GM18502 (cell line): Measurements from ENCODE around the gene TOMM20.
"Not testable (repeated sequence)": the region's sequence is repeated elsewhere in the genome, so short reads cannot be mapped to it uniquely, and the experiment has no call there.

Source experiments
- ATAC-seq: cut with Tn5 transposase; IDR thresholded peaks from one replicate; pipeline ENCODE4 v1.9.1; 2021; ENCODE audit warnings: mild to moderate bottlenecking; ENCODE audit not compliant: unreplicated experiment, poor library complexity

The TOMM20 gene

DNA sequence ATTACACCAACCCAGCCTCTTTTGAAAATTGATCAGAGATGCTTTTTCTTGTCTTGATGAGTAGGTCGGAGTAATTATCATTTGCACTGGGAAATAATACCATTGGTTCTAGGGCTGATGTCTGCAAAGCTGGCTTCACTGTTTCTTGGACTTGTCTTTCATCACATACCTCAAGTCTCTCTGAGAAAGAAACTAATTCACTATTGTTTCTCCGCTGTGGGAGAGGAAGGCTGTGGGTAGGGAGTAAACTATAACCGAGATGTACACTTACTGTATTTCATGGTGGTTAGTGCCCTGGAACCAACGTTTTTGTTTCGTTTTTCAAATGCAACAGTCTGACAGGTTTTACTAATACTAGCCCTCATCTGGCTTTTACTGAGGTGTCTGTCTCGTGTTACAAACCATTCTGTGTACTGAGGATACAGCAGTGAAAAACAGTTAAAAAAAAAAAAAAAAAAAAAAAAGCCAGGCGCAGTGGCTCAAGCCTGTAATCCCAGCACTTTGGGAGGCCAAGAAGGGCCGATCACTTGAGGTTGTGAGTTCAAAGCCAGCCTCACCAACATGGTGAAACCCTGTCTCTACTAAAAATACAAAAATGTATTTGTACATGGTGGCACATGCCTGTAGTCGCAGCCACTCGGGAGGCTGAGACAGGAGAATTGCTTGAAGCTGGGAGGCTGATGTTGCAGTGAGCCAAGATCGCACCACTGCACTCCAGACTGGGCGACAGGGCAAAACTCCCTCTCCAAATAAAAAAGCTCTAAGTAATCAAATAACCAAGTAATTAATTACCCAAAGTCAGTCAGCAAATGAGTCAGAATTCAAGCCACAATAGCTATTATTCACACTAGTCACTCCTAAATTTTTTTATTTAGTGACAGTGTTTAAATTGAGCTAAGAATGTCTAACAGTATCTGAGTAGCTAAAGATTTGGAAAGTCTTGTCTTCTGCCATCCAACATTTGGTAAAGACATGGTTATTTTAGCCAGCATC lies 23.3 kb downstream of the TOMM20 start:
- ATAC-seq, result peak; percentile 81

DNA sequence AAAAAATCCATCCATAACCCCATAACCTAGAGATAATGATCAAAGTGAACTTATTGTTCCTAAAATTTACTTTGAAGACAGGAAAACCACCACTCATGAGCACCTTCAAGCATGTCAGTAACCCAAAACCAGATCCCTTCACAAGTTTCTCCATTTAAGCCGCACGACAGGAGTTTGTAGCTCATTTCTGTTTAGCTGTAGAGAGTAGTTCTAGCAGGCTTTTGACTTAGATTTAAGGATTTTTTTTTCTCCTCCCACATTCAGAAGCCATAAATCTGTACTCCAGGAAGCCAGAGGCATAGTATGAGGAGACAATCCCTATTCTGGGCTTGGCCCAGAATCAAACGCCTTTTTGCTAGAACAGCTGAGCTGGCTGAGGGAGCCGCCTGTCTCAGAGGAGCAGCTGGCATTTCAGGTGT lies 25.6 kb downstream of the TOMM20 start:
- ATAC-seq, result no peak

DNA sequence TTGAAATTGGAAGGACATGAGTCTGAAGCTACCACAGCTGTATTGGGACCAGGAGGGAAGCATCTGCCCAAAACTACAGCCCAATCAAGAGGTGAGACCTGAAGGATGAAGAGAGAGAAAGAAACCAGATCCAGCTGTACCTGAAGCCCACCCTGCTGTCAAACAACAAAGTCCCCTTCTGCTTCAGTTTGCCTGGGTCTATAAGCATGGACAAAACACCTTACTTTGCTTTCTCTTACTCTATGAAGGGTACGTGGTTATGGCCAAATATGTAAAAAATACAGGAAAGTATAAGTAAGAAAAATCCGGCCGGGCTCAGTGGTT lies 26.4 kb downstream of the TOMM20 start:
- no peak for ATAC-seq

DNA sequence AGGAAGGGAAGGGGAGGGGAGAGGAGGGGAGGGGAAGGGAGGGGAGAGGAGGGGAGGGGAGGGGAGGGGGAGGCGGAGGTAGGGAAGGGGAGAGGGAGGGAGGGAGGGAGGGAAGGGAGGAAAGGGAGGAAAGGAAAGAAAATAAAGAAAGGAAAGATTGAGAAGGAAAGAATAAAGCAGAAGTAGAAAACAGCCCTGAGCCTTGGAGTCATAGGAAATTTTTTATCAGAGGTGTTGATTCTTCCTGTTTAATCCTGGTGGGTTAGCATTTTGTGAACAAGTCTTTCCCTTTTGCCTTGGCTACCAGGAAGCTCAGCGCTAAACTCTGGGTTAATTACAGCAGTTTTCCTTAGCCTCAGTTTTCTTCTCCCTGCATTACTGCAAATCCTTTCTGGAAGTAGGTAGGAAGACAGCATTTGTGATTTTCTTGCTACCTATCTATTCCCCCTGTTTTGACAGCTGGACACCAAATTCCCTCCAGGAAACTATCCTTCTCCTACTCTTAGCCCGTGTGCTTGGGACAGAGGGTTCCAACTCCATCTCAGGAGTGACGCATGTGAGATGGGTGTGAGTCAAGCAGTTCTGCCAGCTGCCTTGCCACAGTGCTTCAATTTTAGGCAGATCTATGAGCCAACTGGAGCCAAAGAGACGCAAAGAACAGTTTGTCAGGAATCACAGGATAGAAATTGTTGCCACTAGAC lies 26.9 kb downstream of the TOMM20 start:
- ATAC-seq, result no peak

DNA sequence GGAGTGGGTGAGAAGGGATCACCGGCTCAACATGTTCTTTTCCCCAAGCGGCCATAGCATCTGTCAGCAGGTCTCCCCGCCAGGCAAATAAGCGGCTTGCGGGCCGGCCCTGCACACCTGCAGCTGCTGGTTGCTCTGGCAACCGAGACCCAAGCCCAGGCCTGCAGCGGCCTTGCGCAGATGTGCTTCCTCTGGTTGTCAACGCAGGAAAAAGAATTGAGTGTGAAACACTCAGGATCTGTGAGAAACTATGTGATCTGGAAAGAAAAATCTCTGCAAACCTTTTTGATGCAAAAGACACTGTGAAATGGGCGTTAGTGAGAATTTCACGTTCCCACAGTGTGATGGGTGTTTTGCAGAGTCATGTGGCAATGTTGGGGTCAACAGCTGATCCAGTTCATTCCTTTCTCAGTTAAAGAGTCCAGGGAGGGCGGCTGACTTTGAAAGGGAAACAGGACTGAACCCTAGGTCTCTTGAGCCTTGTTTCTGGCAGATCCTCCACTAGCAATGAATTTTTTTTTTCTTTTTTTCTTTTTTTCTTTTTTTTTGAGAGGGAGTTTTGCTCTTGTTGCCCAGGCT lies 28.4 kb downstream of the TOMM20 start:
- ATAC-seq, result peak; percentile 67

- no peak for ATAC-seq
These were observed 29.6 kb downstream of the TOMM20 start for GRCh38 chr1:235098991-235099390.

- no peak for ATAC-seq
These were observed 30.1 kb downstream of the TOMM20 start for GRCh38 chr1:235098547-235098946.

- ATAC-seq, result not testable (repeated sequence)
These were observed 31.1 kb downstream of the TOMM20 start for GRCh38 chr1:235097501-235097900.

DNA sequence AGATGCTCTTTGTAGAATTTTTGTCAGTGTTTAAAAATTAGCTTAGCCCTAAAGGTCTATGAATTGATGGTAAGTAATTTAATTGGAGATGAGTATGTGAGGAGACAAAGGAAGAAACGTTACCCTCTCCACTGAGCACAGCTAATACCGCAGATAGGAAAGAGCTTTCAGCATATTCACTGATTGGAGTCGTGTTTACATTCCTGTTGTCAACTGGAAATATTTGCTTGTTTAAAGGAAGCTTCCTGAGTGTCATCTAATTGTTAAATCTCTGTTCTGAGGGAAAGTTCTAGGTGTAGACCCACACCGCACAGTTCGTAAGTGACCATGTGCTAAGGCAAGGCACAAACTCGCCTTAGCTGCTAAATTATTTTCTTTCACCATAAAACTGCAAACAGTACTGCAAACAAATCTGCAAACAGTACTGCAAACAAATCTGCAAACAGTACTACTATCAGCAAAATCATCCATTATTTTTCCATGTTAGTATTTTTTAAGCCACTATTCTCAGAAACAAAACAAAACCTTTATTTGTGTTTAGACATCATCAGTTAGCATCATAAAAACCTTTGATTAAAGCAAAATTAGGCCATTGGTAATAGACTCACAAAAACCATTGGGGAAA lies 32.6 kb downstream of the TOMM20 start:
- ATAC-seq, result no peak

- no peak for ATAC-seq
These were observed 34.7 kb downstream of the TOMM20 start for GRCh38 chr1:235093696-235094592.

DNA sequence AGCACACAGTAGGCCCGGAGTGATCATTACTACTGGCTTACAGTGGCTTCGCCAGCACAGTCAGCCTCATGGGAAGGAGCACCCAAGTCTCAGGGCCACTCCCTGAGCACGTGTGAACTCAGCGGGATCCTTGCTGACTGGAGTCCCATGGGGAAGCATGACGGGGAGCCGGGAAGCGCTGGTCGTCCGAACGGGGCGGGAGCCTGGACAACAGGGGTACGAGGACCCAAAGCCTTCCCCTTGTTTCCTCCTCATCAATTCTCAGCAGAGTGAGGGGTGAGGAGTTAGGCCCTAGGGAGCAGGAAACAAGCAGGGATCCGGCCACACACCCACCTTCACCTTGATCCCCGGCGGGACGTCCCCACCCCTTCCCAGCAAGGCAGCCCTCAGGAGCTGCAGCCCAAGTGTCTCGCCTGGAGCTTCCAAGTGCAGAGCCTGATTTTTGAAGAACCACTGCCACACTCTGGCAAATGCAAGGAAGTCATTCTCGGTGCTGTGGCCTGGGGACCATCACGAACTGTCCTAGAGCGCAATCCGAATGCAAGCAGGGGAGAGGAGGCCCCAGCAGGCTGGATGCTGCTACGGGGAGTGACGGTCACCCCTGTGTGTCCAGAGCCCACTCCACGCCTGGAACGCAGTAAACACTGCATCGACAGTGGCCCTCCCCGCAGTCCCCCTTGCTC lies 35.5 kb downstream of the TOMM20 start:
- no peak for ATAC-seq

GRCh38 chr1:235092415-235092814 lies 36.2 kb downstream of the TOMM20 start:
- ATAC-seq, result not testable (repeated sequence)

DNA sequence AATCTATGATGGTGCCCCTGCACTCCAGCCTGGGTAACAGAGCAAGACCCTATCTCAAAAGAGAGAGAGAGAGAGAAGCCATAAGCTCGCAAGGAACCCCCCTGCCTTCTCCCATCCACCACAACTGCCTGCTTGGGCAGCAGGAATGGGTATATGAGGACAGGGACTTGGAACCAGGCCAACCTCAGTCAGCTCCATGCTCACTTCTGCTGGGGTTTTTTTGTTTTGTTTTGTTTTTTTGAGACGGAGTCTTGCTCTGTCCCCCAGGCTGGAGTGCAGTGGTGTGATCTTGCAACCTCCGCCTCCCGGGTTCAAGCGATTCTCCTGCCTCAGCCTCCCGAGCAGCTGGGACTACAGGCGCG lies 36.6 kb downstream of the TOMM20 start:
- ATAC-seq, result not testable (repeated sequence)

- ATAC-seq, result not testable (repeated sequence)
These were observed 37.2 kb downstream of the TOMM20 start for GRCh38 chr1:235091319-235092044.

- no peak for ATAC-seq
These were observed 38.1 kb downstream of the TOMM20 start for GRCh38 chr1:235090406-235091069.

DNA sequence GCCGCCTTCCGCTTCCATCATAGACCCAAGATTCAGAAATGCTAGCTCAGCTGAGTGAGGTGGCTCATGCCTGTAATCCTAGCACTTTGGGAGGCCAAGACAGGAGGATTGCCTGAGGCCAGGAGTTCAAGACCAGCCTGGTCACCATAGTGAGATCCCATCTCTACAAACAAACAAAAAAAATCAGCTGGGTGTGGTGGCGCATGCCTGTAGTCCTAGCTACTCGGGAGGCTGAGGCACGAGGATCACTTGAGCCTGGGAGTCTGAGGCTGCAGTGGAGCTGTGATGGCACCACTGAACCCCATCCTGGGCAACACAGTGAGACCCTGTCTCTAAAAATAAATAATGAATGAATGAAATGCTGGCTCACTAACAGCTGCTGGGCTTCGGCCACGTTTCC lies 39.7 kb downstream of the TOMM20 start:
- ATAC-seq, result no peak

DNA sequence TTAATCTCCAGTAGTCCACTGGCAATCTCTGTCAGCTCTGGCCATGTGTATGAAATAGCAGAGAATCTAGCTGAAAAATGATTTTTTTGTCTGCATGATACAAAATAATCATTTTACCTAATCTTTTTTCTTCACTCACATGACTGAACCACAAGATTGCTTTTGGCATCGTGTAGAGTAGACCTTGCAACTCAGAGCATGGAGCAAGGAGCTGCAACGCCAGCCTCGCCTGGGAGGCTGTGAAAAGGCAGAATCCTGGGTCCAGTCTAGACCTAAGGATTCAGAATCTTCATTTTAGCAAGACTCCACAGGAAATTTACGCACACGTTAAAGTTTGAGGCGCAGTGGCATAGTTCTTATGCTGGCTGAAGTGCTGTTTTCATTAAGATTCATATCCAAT lies 40.2 kb downstream of the TOMM20 start:
- no peak for ATAC-seq

DNA sequence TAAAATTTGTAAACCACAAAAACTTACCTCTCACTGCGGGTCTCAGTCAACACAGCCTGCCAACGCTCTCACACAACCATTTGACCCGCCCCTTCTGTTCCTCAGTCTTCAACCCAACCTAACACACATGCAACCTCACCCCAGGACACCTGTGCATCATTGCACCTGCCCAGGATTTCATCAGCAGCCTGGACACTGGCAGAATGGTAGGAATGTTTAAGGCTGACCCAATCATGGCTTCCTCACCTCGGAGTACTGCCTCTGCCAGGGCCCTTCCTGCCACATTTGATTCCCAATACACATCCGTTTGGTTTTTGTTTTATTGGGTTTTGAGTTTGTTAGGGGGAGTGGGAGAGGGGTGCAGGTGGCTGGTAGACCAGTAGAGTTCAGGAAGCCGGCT lies 40.7 kb downstream of the TOMM20 start:
- ATAC-seq, result no peak
